ENCODE data around the gene L3MBTL4.

L3MBTL4 gene

GRCh38 chr18:5948237-5948636 lies 466.5 kb downstream of the L3MBTL4 start:
- no peak for DNase-seq

- no peak for DNase-seq
Measured at GRCh38 chr18:5944448-5944847, 470.3 kb downstream of the L3MBTL4 start.

GRCh38 chr18:5943514-5943913 lies 471.2 kb downstream of the L3MBTL4 start:
- no peak for DNase-seq

- DNase-seq: no peak
Measured at GRCh38 chr18:5942591-5942990, 472.1 kb downstream of the L3MBTL4 start.

- no peak for DNase-seq
Measured at GRCh38 chr18:5941890-5942289, 472.8 kb downstream of the L3MBTL4 start.

- no peak for DNase-seq
Measured at GRCh38 chr18:5939801-5940667, 474.7 kb downstream of the L3MBTL4 start.

GRCh38 chr18:5937795-5938194 lies 476.9 kb downstream of the L3MBTL4 start:
- DNase-seq: no peak

- DNase-seq: no peak
Measured at GRCh38 chr18:5937121-5937520, 477.6 kb downstream of the L3MBTL4 start.

- no peak for DNase-seq
Measured at GRCh38 chr18:5930789-5931188, 483.9 kb downstream of the L3MBTL4 start.

GRCh38 chr18:5918205-5918858 lies 496.4 kb downstream of the L3MBTL4 start:
- DNase-seq: no peak

GRCh38 chr18:5914951-5915350 lies 499.8 kb downstream of the L3MBTL4 start:
- no peak for DNase-seq

GRCh38 chr18:5914016-5914415 lies 500.7 kb downstream of the L3MBTL4 start:
- no peak for DNase-seq

- no peak for DNase-seq
Measured at GRCh38 chr18:5912566-5912965, 502.1 kb downstream of the L3MBTL4 start.

- DNase-seq: no peak
Measured at GRCh38 chr18:5909125-5909524, 505.6 kb downstream of the L3MBTL4 start.

All from NCI-H524 (cell line).